Keratinocyte (primary cell): Measurements from ENCODE around the gene TENM4. TPM values are rescaled to one million over a fixed set of nuclear protein-coding genes. Genes with fewer than 3 reads are reported as not detected.

Experiments
- DNase-seq: peaks from one replicate; pipeline ENCODE4 v3.0.0-alpha.2; 2011; ENCODE audit warnings: low read depth, missing footprints, low spot score
- FAIRE-seq: peaks from 2 replicates; lab custom pipeline; 2011; peaks lifted over from hg19 to GRCh38; lab: Jason Lieb, UNC
- H2AFZ ChIP-seq: 2 replicates; pipeline ENCODE4 v1.6.0; 2012; ENCODE audit warnings: low read length, control low read depth, inconsistent platforms; ENCODE audit not compliant: control insufficient read depth
- H3K27ac ChIP-seq: 2 replicates; pipeline ENCODE4 v1.5.1; 2011; ENCODE audit warnings: low read length; ENCODE audit not compliant: control insufficient read depth, insufficient read depth
- H3K27me3 ChIP-seq: 3 replicates; pipeline ENCODE4 v1.6.0; 2011; ENCODE audit warnings: low read length; ENCODE audit not compliant: control insufficient read depth, insufficient read depth; ENCODE audit errors: extremely low read depth
- H3K36me3 ChIP-seq, 2 experiments: 2 replicates in 1 of 2; 3 replicates in 1 of 2; pipeline ENCODE4 v1.5.1; 2011; ENCODE audit warnings: low read length in 2 of 2, mild to moderate bottlenecking in 1 of 2; ENCODE audit not compliant: control insufficient read depth in 2 of 2, insufficient read depth in 2 of 2; ENCODE audit errors: extremely low read depth in 1 of 2
- H3K4me1 ChIP-seq: 3 replicates; pipeline ENCODE4 v1.5.1; 2011; ENCODE audit warnings: low read length; ENCODE audit not compliant: control insufficient read depth, insufficient read depth; ENCODE audit errors: extremely low read depth
- H3K4me2 ChIP-seq: 3 replicates; pipeline ENCODE4 v1.6.0; 2011; ENCODE audit warnings: low read depth, low read length; ENCODE audit not compliant: control insufficient read depth, insufficient read depth; ENCODE audit errors: extremely low read depth
- H3K4me3 ChIP-seq, 3 experiments: fragments of 200-600 bp in 1 of 3; sonication (generic) in 1 of 3; 2 replicates in 2 of 3; 3 replicates in 1 of 3; pipeline ENCODE4 v1.5.1; 2011 to 2016; ENCODE audit warnings: low read length in 3 of 3, mild to moderate bottlenecking in 3 of 3, control low read depth in 2 of 3, inconsistent platforms in 1 of 3, low read depth in 1 of 3, mixed read lengths in 1 of 3, mixed run types in 1 of 3, moderate library complexity in 1 of 3; ENCODE audit not compliant: control insufficient read depth in 2 of 3, insufficient read depth in 2 of 3; ENCODE audit errors: extremely low read depth in 1 of 3
- H3K79me2 ChIP-seq: 2 replicates; pipeline ENCODE4 v1.6.0; 2012; ENCODE audit warnings: low read length; ENCODE audit not compliant: control insufficient read depth, insufficient read depth
- H3K9ac ChIP-seq: 3 replicates; pipeline ENCODE4 v1.6.0; 2011; ENCODE audit warnings: low read length; ENCODE audit not compliant: control insufficient read depth, insufficient read depth; ENCODE audit errors: extremely low read depth
- H3K9me1 ChIP-seq: 3 replicates; pipeline ENCODE4 v1.6.0; 2011; ENCODE audit warnings: low read length; ENCODE audit not compliant: control insufficient read depth, insufficient read depth; ENCODE audit errors: extremely low read depth
- H3K9me3 ChIP-seq: 2 replicates; pipeline ENCODE4 v1.5.1; 2012; ENCODE audit warnings: low read depth, low read length; ENCODE audit not compliant: control insufficient read depth
- H4K20me1 ChIP-seq: 3 replicates; pipeline ENCODE4 v1.6.0; 2011; ENCODE audit warnings: low read length; ENCODE audit not compliant: control insufficient read depth, insufficient read depth; ENCODE audit errors: extremely low read depth
- EZH2 ChIP-seq: IDR thresholded peaks from one replicate; pipeline ENCODE4 v1.6.1; 2012; ENCODE audit warnings: inconsistent platforms, mild to moderate bottlenecking, low read length, moderate library complexity
- dilution Hi-C: fragments of 300-500 bp; cut with MboI; formaldehyde crosslinking; loops from one replicate; pipeline ENCODE4 v1.7.0; 2020; ENCODE audit warnings: low sequenced_read_pairs; ENCODE audit not compliant: extremely low pct_ligation_motif_present
- polyA plus RNA-seq, 5 experiments: library from polyadenylated mRNA; depleted of rRNA in 3 of 5; stranded (reverse) in 3 of 5; stranded (forward) in 1 of 5; unstranded in 1 of 5; fragments of >200 nt; gene quantifications; 1 replicate in 1 of 5; 2 replicates in 3 of 5; 3 replicates in 1 of 5; pipeline versions ENCODE4 v1.2.1 to v1.2.3, GENCODE V29; 2011 to 2012; ENCODE audit warnings: missing spikeins in 2 of 5, low read depth in 1 of 5, low replicate concordance in 1 of 5
- TF ChIP-seq, protein P1 (sequence below), 3 experiments: IDR thresholded peaks in 1 of 3; conservative IDR thresholded peaks in 1 of 3; optimal IDR thresholded peaks in 1 of 3; 2 replicates in 2 of 3; 3 replicates in 1 of 3; pipeline versions ENCODE3 to v1.5.1; 2011; ENCODE audit warnings: low read length in 3 of 3, mild to moderate bottlenecking in 3 of 3, moderate library complexity in 2 of 3, control low read depth in 1 of 3, inconsistent platforms in 1 of 3; ENCODE audit not compliant: insufficient read depth in 2 of 3; ENCODE audit errors: extremely low read depth in 1 of 3

The TENM4 gene
- polyA plus RNA-seq, 1 donor (not counting 4 experiments of a cell fraction or from before 2014, with no cell fraction given) = 3.5 TPM

DNA sequence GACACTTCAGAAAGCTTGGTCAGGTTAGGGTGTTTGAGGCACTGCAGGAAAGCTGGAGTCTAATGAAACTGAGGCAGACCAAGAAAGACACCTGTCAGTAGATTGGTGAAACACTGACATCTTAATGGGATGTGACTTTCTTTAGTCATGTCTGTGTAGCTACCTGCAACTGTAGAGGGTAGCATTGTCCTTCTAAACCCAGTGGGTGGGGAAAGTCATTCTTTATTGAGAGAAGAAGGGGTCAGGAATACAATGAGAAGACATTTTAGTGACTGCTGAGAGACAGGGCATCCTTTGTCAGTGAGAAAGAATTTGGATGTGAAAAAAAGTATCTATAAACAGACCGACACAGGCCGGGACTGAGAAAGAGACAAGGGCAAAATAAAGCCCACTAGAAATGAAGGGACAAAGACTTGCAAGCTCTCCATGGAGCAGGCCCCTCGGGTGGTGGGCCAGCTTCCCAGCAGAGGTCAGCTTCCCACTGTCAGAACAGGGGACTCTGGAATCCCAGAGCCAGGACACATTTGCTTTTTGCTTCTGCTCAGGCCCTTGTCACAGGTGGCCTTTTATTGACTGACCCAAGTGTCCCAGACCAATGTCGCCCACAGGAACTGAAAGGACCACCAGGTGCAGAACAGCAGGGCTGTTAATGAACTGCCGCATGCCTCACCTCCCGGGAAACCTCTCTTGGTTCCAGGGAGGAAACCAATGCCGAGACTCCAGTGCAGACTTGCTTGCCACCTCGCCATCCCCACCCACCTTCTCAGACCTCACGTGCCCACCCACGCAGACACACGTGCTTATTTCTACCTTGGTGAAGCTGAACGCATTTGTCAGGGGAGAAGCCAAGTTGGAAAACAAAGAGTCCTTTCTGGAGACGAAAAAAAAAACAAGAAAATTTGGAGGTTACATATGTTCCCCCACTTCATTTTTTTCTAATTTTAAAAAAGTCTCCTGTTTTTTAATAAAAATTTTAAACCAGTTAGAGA lies 212.8 kb downstream of the TENM4 start:
- FAIRE-seq (no peak), DNase-seq (no peak)
- TF ChIP-seq EZH2 = no peak
- TF ChIP-seq, protein P1, sequence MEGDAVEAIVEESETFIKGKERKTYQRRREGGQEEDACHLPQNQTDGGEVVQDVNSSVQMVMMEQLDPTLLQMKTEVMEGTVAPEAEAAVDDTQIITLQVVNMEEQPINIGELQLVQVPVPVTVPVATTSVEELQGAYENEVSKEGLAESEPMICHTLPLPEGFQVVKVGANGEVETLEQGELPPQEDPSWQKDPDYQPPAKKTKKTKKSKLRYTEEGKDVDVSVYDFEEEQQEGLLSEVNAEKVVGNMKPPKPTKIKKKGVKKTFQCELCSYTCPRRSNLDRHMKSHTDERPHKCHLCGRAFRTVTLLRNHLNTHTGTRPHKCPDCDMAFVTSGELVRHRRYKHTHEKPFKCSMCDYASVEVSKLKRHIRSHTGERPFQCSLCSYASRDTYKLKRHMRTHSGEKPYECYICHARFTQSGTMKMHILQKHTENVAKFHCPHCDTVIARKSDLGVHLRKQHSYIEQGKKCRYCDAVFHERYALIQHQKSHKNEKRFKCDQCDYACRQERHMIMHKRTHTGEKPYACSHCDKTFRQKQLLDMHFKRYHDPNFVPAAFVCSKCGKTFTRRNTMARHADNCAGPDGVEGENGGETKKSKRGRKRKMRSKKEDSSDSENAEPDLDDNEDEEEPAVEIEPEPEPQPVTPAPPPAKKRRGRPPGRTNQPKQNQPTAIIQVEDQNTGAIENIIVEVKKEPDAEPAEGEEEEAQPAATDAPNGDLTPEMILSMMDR (optimal IDR thresholded peaks at IDR 0.05 in 1 of 3, IDR thresholded peaks at IDR 0.05 in 1 of 3, conservative IDR thresholded peaks at IDR 0.05 in 1 of 3; ENCODE audit: extremely low read depth in 1 of 3, insufficient read depth in 2 of 3, low read length in 3 of 3) = no peak
- no peak overlapping the region for H3K27ac ChIP-seq
- H3K9me3 ChIP-seq = no peaks in the 10 kb centered on the region
- H3K9me1 ChIP-seq = no peaks in the 10 kb centered on the region
- no peaks in the 10 kb centered on the region for H3K79me2 ChIP-seq
- no peak overlapping the region for H2AFZ ChIP-seq
- H4K20me1 ChIP-seq = no peaks in the 10 kb centered on the region
- H3K36me3 ChIP-seq = no peaks in the 10 kb centered on the region
- H3K4me3 ChIP-seq = no peak overlapping the region
- no peak overlapping the region for H3K9ac ChIP-seq
- dilution Hi-C loops = no loop called here
- H3K4me2 ChIP-seq = no peak overlapping the region
- peaks cover 11% of the 10 kb centered on the region for H3K4me1 ChIP-seq
- no peaks in the 10 kb centered on the region for H3K27me3 ChIP-seq

DNA sequence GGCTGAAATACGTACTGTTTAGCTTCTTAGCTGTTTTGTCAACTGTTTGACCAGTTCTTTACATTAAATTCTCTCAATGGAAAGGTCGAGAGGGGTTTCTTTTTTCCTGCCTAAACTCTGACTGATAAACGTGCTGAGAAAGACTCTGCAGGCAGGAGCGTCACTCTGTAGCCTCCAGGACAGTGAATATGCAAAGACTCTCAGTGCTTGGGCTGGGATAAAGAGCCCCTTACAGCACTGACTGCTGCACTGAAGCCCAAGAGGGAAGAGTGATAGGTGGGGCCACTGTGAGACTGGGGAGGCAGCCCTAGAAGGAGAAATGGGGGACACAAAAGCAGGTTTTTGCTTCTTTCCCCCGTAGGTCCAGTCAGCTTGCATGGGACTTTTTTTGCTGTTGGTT lies 213.5 kb downstream of the TENM4 start:
- Histone ChIP-seq H3K9me1 (no peaks in the 10 kb centered on the region), H3K79me2 (no peaks in the 10 kb centered on the region), H3K36me3 (no peaks in the 10 kb centered on the region), H3K9ac (no peak overlapping the region), H3K9me3 (no peaks in the 10 kb centered on the region), H3K27ac (no peak overlapping the region), H3K4me2 (no peak overlapping the region), H3K27me3 (no peaks in the 10 kb centered on the region), H3K4me1 (peaks cover 4% of the 10 kb centered on the region), H3K4me3 (no peak overlapping the region), H4K20me1 (no peaks in the 10 kb centered on the region), H2AFZ (no peak overlapping the region)
- FAIRE-seq (no peak), DNase-seq (no peak)
- TF ChIP-seq EZH2 = no peak
- TF ChIP-seq, protein P1 (optimal IDR thresholded peaks at IDR 0.05 in 1 of 3, IDR thresholded peaks at IDR 0.05 in 1 of 3, conservative IDR thresholded peaks at IDR 0.05 in 1 of 3; ENCODE audit: extremely low read depth in 1 of 3, insufficient read depth in 2 of 3, low read length in 3 of 3) = no peak
- dilution Hi-C loops = no loop called here
